ENCODE data around the gene ARIH1. TPM values are rescaled to one million over a fixed set of nuclear protein-coding genes. Genes with fewer than 3 reads are reported as not detected.

ARIH1 gene
- total RNA-seq, 1 donor from 2014 or later: 54.9 TPM

DNA sequence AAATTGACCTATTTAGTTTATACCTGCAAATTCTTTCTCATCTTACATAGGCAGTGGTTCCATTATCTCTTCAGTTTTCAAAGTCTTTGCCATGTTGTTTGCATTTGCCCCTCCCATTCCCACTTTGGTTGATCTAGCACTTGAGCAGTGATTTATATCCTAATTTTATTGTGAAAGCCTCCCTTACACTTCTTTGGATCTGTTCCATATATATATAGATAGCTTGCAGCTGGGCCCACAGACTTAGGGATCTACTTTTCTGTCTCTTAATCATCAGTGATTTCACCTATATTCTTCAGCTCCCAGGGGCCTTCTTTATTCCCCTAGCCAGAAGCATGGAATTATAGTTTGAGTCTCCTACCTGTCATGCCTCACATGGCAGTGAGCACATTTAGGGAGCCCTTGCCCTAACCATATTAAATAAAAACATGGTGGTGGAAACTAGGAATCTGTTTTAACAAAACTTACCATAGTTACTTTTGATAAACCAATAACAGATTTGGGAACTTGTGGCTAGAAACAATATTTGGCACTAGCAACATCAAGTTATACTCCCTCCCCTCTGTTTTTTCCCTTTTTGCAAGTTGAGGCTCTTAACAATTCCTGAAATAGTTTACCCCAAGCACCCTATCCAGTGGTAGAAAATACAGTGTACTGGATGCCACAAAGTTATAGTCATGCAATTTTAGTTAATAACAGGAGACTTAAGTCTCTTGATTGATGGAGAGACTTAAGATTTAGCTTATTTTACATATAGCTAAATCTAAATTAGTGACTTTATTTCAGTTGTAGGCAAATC is 41.7 kb downstream of the ARIH1 start:
- Histone ChIP-seq H3K36me3 (ENCODE audit: control insufficient read depth, insufficient read depth, low read length) (no peaks in the 10 kb centered on the region), H3K27me3 (ENCODE audit: control insufficient read depth, insufficient read depth, low read length) (no peaks in the 10 kb centered on the region), H3K4me3 (ENCODE audit: low read depth, low read length) (no peak overlapping the region)
- DNase-seq (ENCODE audit: low read depth): no peak
- TF ChIP-seq, protein P1, sequence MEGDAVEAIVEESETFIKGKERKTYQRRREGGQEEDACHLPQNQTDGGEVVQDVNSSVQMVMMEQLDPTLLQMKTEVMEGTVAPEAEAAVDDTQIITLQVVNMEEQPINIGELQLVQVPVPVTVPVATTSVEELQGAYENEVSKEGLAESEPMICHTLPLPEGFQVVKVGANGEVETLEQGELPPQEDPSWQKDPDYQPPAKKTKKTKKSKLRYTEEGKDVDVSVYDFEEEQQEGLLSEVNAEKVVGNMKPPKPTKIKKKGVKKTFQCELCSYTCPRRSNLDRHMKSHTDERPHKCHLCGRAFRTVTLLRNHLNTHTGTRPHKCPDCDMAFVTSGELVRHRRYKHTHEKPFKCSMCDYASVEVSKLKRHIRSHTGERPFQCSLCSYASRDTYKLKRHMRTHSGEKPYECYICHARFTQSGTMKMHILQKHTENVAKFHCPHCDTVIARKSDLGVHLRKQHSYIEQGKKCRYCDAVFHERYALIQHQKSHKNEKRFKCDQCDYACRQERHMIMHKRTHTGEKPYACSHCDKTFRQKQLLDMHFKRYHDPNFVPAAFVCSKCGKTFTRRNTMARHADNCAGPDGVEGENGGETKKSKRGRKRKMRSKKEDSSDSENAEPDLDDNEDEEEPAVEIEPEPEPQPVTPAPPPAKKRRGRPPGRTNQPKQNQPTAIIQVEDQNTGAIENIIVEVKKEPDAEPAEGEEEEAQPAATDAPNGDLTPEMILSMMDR (IDR thresholded peaks at IDR 0.05; ENCODE audit: insufficient read depth, low read length, poor library complexity, severe bottlenecking): no peak

DNA sequence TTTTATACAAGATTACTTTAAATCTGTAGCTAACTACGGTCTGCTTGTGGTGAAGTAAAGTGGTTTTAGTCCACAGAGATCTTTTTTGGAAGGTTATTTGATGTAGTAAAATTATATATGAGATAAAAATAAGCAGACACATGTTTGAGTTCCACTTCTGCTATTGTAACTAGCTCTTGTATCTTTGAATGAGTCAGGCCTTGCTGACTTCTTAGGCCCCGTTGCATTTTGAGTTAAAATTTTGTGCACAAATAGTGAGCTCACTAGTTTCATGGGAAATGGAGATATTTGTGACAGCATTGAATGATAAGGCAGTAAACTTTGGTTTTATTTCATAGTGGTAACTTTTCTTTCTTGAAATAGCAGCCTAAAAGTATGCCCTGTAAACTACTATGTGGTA is 42.6 kb downstream of the ARIH1 start:
- no peaks in the 10 kb centered on the region for H3K36me3 ChIP-seq (ENCODE audit: control insufficient read depth, insufficient read depth, low read length)
- H3K4me3 ChIP-seq (ENCODE audit: low read depth, low read length): no peak overlapping the region
- TF ChIP-seq, protein P1 (IDR thresholded peaks at IDR 0.05; ENCODE audit: insufficient read depth, low read length, poor library complexity, severe bottlenecking): no peak
- H3K27me3 ChIP-seq (ENCODE audit: control insufficient read depth, insufficient read depth, low read length): no peaks in the 10 kb centered on the region
- no peak for DNase-seq (ENCODE audit: low read depth)

DNA sequence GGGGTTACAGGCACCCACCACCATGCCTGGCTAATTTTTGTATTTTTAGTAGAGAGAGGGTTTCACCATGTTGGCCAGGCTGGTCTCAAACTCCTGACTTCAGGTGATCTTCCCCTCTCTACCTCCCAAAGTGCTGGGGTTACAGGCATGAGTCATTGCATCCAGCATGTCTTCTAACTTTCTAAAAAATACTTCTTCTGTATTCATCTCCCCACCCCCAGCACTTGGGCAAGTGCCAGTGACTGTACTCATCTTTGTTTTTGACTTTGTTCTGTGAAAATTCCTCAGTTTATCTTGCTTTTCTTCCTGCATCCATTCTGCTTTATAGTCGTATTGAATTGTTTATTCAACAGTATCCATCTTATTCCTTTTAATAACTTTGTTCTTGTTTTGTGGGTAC is 47.6 kb downstream of the ARIH1 start:
- no peak for DNase-seq (ENCODE audit: low read depth)

DNA sequence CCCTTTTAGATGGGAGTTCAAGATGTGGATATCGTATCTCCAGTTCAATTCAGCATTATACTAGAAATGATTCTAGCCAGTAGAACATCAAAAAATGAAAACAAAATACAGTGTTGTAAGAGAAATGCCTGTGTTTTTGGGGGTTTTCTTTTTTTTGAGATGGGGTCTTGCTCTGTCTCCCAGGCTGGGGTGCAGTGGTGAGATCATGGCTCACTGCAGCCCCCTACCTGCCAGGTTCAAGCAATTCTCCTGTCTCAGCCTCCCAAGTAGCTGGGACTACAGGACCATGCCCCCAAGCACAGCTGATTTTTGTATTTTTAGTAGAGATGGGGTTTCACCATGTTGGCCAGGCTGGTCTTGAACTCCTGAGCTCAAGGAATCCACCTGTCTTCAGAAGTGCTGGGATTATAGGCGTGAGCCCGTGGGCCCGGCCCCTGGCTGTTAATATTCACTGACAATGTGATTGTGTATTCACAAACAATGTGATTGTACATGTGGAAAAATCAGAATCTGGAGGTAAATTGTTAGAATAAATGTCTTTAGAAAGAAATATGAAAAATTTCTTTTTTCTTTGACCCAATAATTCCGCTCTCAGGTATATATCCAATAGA is 59.0 kb downstream of the ARIH1 start:
- H3K36me3 ChIP-seq (ENCODE audit: control insufficient read depth, insufficient read depth, low read length): no peaks in the 10 kb centered on the region
- H3K4me3 ChIP-seq (ENCODE audit: low read depth, low read length): no peak overlapping the region
- no peak for DNase-seq (ENCODE audit: low read depth)
- no peaks in the 10 kb centered on the region for H3K27me3 ChIP-seq (ENCODE audit: control insufficient read depth, insufficient read depth, low read length)
- TF ChIP-seq, protein P1 (IDR thresholded peaks at IDR 0.05; ENCODE audit: insufficient read depth, low read length, poor library complexity, severe bottlenecking): peak; percentile 39

More for the DNA sequence above, 47.6 kb downstream of the ARIH1 start:
- Histone ChIP-seq H3K27me3 (ENCODE audit: control insufficient read depth, insufficient read depth, low read length) (no peaks in the 10 kb centered on the region), H3K36me3 (ENCODE audit: control insufficient read depth, insufficient read depth, low read length) (no peaks in the 10 kb centered on the region), H3K4me3 (ENCODE audit: low read depth, low read length) (no peak overlapping the region)
- TF ChIP-seq, protein P1 (IDR thresholded peaks at IDR 0.05; ENCODE audit: insufficient read depth, low read length, poor library complexity, severe bottlenecking): no peak

DNA sequence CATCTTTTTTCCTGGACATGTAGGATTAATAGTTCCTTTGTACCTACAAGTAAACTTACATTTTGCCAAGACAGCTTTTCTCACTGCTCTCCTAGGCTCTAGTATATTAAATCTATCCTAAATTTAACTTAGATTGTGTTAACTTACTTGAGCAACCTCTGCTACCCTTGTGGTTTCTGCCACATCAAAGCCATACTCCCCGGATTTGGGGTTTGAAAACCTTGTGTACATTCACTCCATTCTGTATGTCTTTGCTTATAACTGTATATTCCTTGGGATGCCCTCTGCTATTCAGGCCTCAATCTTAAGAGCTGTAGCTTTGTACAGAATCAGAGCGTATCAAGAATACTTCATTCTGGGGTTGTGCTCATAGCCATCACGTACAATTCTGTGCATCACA is 60.4 kb downstream of the ARIH1 start:
- TF ChIP-seq, protein P1 (IDR thresholded peaks at IDR 0.05; ENCODE audit: insufficient read depth, low read length, poor library complexity, severe bottlenecking): no peak
- Histone ChIP-seq H3K27me3 (ENCODE audit: control insufficient read depth, insufficient read depth, low read length) (no peaks in the 10 kb centered on the region), H3K4me3 (ENCODE audit: low read depth, low read length) (no peak overlapping the region), H3K36me3 (ENCODE audit: control insufficient read depth, insufficient read depth, low read length) (no peaks in the 10 kb centered on the region)
- DNase-seq (ENCODE audit: low read depth): no peak
